Esophagus mucosa (tissue), 1 donor: ENCODE results near the gene GPR150. TPM values are rescaled to one million over a fixed set of nuclear protein-coding genes. Genes with fewer than 3 reads are reported as not detected.
"Not testable (repeated sequence)": the region's sequence is repeated elsewhere in the genome, so short reads cannot be mapped to it uniquely, and the experiment has no call there.

ENCODE experiments used
- ATAC-seq: fragments of 200-7000 bp; cut with Tn5 transposase; one replicate; pipeline ENCODE4 v1.9.1; 2020
- total RNA-seq: library from RNA; stranded (reverse); gene quantifications from one replicate; pipeline ENCODE4 v1.2.4, GENCODE V29; 2023
- donor health status: DM: yes; HTN: yes; CAD: no.

Gene GPR150
- total RNA-seq, 1 donor from 2014 or later = not detected

- no peak for ATAC-seq
Measured at GRCh38 chr5:95624368-95624767, 4.5 kb downstream of the GPR150 start.

GRCh38 chr5:95626701-95627100, 6.8 kb downstream of the GPR150 start:
- ATAC-seq = no peak

- ATAC-seq = no peak
Measured at GRCh38 chr5:95627971-95628810, 8.3 kb downstream of the GPR150 start.

GRCh38 chr5:95628933-95629332, 9.0 kb downstream of the GPR150 start:
- no peak for ATAC-seq

- ATAC-seq = no peak
Measured at GRCh38 chr5:95630394-95630917, 10.6 kb downstream of the GPR150 start.

GRCh38 chr5:95631255-95631958, 11.5 kb downstream of the GPR150 start:
- no peak for ATAC-seq

GRCh38 chr5:95631991-95632675, 12.2 kb downstream of the GPR150 start:
- peak; percentile 95 for ATAC-seq

GRCh38 chr5:95632942-95633341, 13.1 kb downstream of the GPR150 start:
- ATAC-seq = not testable (repeated sequence)

- no peak for ATAC-seq
Measured at GRCh38 chr5:95633671-95634070, 13.8 kb downstream of the GPR150 start.

GRCh38 chr5:95634081-95634480, 14.2 kb downstream of the GPR150 start:
- no peak for ATAC-seq

- ATAC-seq = no peak
Measured at GRCh38 chr5:95638632-95639031, 18.7 kb downstream of the GPR150 start.

- ATAC-seq = no peak
Measured at GRCh38 chr5:95641741-95642220, 21.9 kb downstream of the GPR150 start.

GRCh38 chr5:95643152-95643551, 23.3 kb downstream of the GPR150 start:
- no peak for ATAC-seq

GRCh38 chr5:95644351-95645042, 24.6 kb downstream of the GPR150 start:
- ATAC-seq = no peak

GRCh38 chr5:95646226-95646568, 26.3 kb downstream of the GPR150 start:
- ATAC-seq = not testable (repeated sequence)

- peak; percentile 99 for ATAC-seq
Measured at GRCh38 chr5:95646569-95647431, 26.9 kb downstream of the GPR150 start, which contains the start of gene RFESD. Gene RFESD (plus strand): TSS chr5:95646777. CDS start chr5:95652272, 5,495 bp downstream.

- no peak for ATAC-seq
Measured at GRCh38 chr5:95647886-95648860, 28.3 kb downstream of the GPR150 start.

- ATAC-seq = no peak
Measured at GRCh38 chr5:95649274-95649673, 29.4 kb downstream of the GPR150 start.

- ATAC-seq = no peak
Measured at GRCh38 chr5:95649842-95650620, 30.1 kb downstream of the GPR150 start.
